Measurements from ENCODE around the gene GLDC. TPM values are rescaled to one million over a fixed set of nuclear protein-coding genes. Genes with fewer than 3 reads are reported as not detected.

The GLDC gene
- total RNA-seq, 1 experiment from 2014 or later = 5.1 TPM

GRCh38 chr9:6675268-6675667 is 29.7 kb upstream of the GLDC start:
- CTCF ChIA-PET = no interaction called here
- no peaks in the 10 kb centered on the region for H3K27me3 Mint-ChIP-seq (ENCODE audit: unreplicated experiment)
- H3K4me1 Mint-ChIP-seq (ENCODE audit: low read depth, unreplicated experiment) = no peaks in the 10 kb centered on the region
- no peaks in the 10 kb centered on the region for H3K9me3 Mint-ChIP-seq (ENCODE audit: low read depth, unreplicated experiment)
- TF ChIP-seq CTCF (IDR thresholded peaks at IDR 0.05; ENCODE audit: unreplicated experiment) = no peak
- no TSS peak for BruUV-seq (replicated peaks)
- no peaks in the 10 kb centered on the region for H3K36me3 Mint-ChIP-seq (ENCODE audit: insufficient read depth, unreplicated experiment)
- no peak for DNase-seq
- no peak overlapping the region for H3K4me3 Mint-ChIP-seq (ENCODE audit: low read depth, unreplicated experiment)
- no peak overlapping the region for H3K27ac Mint-ChIP-seq (ENCODE audit: unreplicated experiment)
- intact Hi-C loops (cut with micrococcal nuclease; ENCODE audit: unreplicated experiment) = no loop called here

- CTCF ChIA-PET = no interaction called here
- Mint-ChIP-seq H3K4me1 (ENCODE audit: low read depth, unreplicated experiment) (no peaks in the 10 kb centered on the region), H3K27ac (ENCODE audit: unreplicated experiment) (no peak overlapping the region), H3K27me3 (ENCODE audit: unreplicated experiment) (no peaks in the 10 kb centered on the region), H3K36me3 (ENCODE audit: insufficient read depth, unreplicated experiment) (no peaks in the 10 kb centered on the region), H3K9me3 (ENCODE audit: low read depth, unreplicated experiment) (no peaks in the 10 kb centered on the region), H3K4me3 (ENCODE audit: low read depth, unreplicated experiment) (no peak overlapping the region)
- BruUV-seq (replicated peaks) = no TSS peak
- no peak for TF ChIP-seq CTCF (IDR thresholded peaks at IDR 0.05; ENCODE audit: unreplicated experiment)
- DNase-seq = no peak
- intact Hi-C loops (cut with micrococcal nuclease; ENCODE audit: unreplicated experiment) = no loop called here
Observed at GRCh38 chr9:6673326-6674025, 27.9 kb upstream of the GLDC start.

- Mint-ChIP-seq H3K36me3 (ENCODE audit: insufficient read depth, unreplicated experiment) (no peaks in the 10 kb centered on the region), H3K4me3 (ENCODE audit: low read depth, unreplicated experiment) (no peak overlapping the region), H3K9me3 (ENCODE audit: low read depth, unreplicated experiment) (no peaks in the 10 kb centered on the region), H3K4me1 (ENCODE audit: low read depth, unreplicated experiment) (no peaks in the 10 kb centered on the region), H3K27me3 (ENCODE audit: unreplicated experiment) (no peaks in the 10 kb centered on the region), H3K27ac (ENCODE audit: unreplicated experiment) (no peak overlapping the region)
- TF ChIP-seq CTCF (IDR thresholded peaks at IDR 0.05; ENCODE audit: unreplicated experiment) = no peak
- CTCF ChIA-PET = no interaction called here
- no peak for DNase-seq
- no TSS peak for BruUV-seq (replicated peaks)
- intact Hi-C loops (cut with micrococcal nuclease; ENCODE audit: unreplicated experiment) = no loop called here
Observed at GRCh38 chr9:6672118-6672517, 26.6 kb upstream of the GLDC start.

- no peak overlapping the region for H3K27ac Mint-ChIP-seq (ENCODE audit: unreplicated experiment)
- no peak for TF ChIP-seq CTCF (IDR thresholded peaks at IDR 0.05; ENCODE audit: unreplicated experiment)
Observed at GRCh38 chr9:6671416-6671815, 25.9 kb upstream of the GLDC start.

More at GRCh38 chr9:6671416-6671815, 25.9 kb upstream of the GLDC start:
- no peak overlapping the region for H3K4me3 Mint-ChIP-seq (ENCODE audit: low read depth, unreplicated experiment)
- no peaks in the 10 kb centered on the region for H3K27me3 Mint-ChIP-seq (ENCODE audit: unreplicated experiment)
- no peaks in the 10 kb centered on the region for H3K36me3 Mint-ChIP-seq (ENCODE audit: insufficient read depth, unreplicated experiment)
- intact Hi-C loops (cut with micrococcal nuclease; ENCODE audit: unreplicated experiment) = no loop called here
- no TSS peak for BruUV-seq (replicated peaks)
- no peak for DNase-seq
- no peaks in the 10 kb centered on the region for H3K4me1 Mint-ChIP-seq (ENCODE audit: low read depth, unreplicated experiment)
- CTCF ChIA-PET = no interaction called here
- H3K9me3 Mint-ChIP-seq (ENCODE audit: low read depth, unreplicated experiment) = no peaks in the 10 kb centered on the region
